Fibroblast of lung (primary cell): ENCODE data around the gene ZNF775. TPM values are rescaled to one million over a fixed set of nuclear protein-coding genes. Genes with fewer than 3 reads are reported as not detected.

Experiments used
- DNase-seq, 2 donors: peaks; one replicate each; pipeline versions ENCODE4 v3.0.0 to v3.0.0-alpha.2; 2010; ENCODE audit warnings: low read depth in 2 of 2
- H2AFZ ChIP-seq: 2 replicates; pipeline ENCODE4 v1.5.1; 2012; ENCODE audit warnings: low read length, control low read depth, inconsistent platforms
- H3K27ac ChIP-seq: 2 replicates; pipeline ENCODE4 v1.5.1; 2011; ENCODE audit warnings: low read length, control low read depth; ENCODE audit not compliant: insufficient read depth
- H3K27me3 ChIP-seq: 2 replicates; pipeline ENCODE4 v1.5.1; 2011; ENCODE audit warnings: mild to moderate bottlenecking, low read length; ENCODE audit not compliant: control insufficient read depth, insufficient read depth
- H3K36me3 ChIP-seq: 2 replicates; pipeline ENCODE4 v1.5.1; 2011; ENCODE audit warnings: low read length; ENCODE audit not compliant: control insufficient read depth, insufficient read depth
- H3K4me1 ChIP-seq: 2 replicates; pipeline ENCODE4 v1.5.1; 2011; ENCODE audit warnings: low read length; ENCODE audit not compliant: control insufficient read depth, insufficient read depth; ENCODE audit errors: extremely low read depth
- H3K4me2 ChIP-seq: 2 replicates; pipeline ENCODE4 v1.5.1; 2011; ENCODE audit warnings: low read length, control low read depth; ENCODE audit not compliant: insufficient read depth; ENCODE audit errors: extremely low read depth
- H3K4me3 ChIP-seq, 4 experiments: fragments of 200-600 bp in 1 of 4; sonication (generic) in 1 of 4; replicated peaks in 1 of 4; 2 replicates each; pipeline ENCODE4 v1.5.1; 2011 to 2016; ENCODE audit warnings: low read length in 4 of 4, low read depth in 3 of 4, mild to moderate bottlenecking in 3 of 4, control low read depth in 2 of 4, inconsistent platforms in 1 of 4, mixed read lengths in 1 of 4; ENCODE audit not compliant: insufficient read depth in 1 of 4; ENCODE audit errors: control extremely low read depth in 1 of 4
- H3K79me2 ChIP-seq: 2 replicates; pipeline ENCODE4 v1.5.1; 2012; ENCODE audit warnings: mild to moderate bottlenecking, low read length, inconsistent platforms; ENCODE audit not compliant: control insufficient read depth, insufficient read depth
- H3K9ac ChIP-seq: 2 replicates; pipeline ENCODE4 v1.5.1; 2011; ENCODE audit warnings: mild to moderate bottlenecking, low read length, control low read depth; ENCODE audit not compliant: insufficient read depth
- H3K9me3 ChIP-seq: 2 replicates; pipeline ENCODE4 v1.5.1; 2012; ENCODE audit warnings: low read depth, low read length; ENCODE audit not compliant: control insufficient read depth, insufficient read depth
- H4K20me1 ChIP-seq: 2 replicates; pipeline ENCODE4 v1.5.1; 2011; ENCODE audit warnings: low read length; ENCODE audit not compliant: control insufficient read depth, insufficient read depth; ENCODE audit errors: extremely low read depth
- EZH2 ChIP-seq: IDR thresholded peaks from 2 replicates; pipeline ENCODE4 v1.5.1; 2012; ENCODE audit warnings: low read length, control low read depth, mild to moderate bottlenecking; ENCODE audit errors: missing control alignments
- polyA plus RNA-seq, 2 donors: library from polyadenylated mRNA; depleted of rRNA in 1 of 2; stranded (reverse) in 1 of 2; unstranded in 1 of 2; fragments of >200 nt; gene quantifications; 2 replicates each; pipeline ENCODE4 v1.2.1, GENCODE V29; 2011 to 2012; ENCODE audit warnings: missing spikeins in 1 of 2
- total RNA-seq: library from RNA; depleted of rRNA; stranded (reverse); fragments of >200 nt; gene quantifications from 2 replicates; pipeline ENCODE4 v1.2.1, GENCODE V29; 2014
- TF ChIP-seq, protein P1 (sequence below), 2 donors: IDR thresholded peaks in 1 of 2; conservative IDR thresholded peaks in 1 of 2; 1 replicate in 1 of 2; 2 replicates in 1 of 2; pipeline ENCODE4 v1.5.1; 2011 to 2012; ENCODE audit warnings: low read length in 2 of 2, control low read depth in 1 of 2, inconsistent platforms in 1 of 2, low read depth in 1 of 2, mild to moderate bottlenecking in 1 of 2

ZNF775 gene
- total and polyA plus RNA-seq, 2 donors (not counting 1 experiment from before 2014, with no cell fraction given): 1.2 to 9.6 TPM

DNA sequence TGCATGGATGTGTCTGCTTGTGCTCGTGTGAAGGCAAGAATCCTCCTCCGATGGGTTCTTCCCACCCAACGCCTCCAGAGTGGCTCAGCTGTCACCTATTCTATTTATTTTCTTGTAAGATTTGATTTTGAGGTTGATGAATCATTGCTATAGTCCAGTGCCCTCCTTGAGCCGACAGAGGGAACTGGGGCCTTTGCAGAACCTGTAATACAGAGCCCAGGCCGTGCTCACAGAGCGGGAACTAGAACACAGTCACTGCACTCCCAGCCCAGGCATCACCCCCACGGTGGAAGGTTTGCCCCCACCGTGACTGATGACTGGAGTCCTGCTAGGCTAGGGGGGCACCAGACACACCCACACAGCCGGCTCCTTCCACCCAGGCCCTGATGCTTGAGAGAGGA lies 39.7 kb upstream of the ZNF775 start:
- peak in 1 of 2 donors; percentile 52 for DNase-seq
- Histone ChIP-seq H3K4me1 (peaks cover 15% of the 10 kb centered on the region), H3K27me3 (peaks cover 31% of the 10 kb centered on the region), H3K79me2 (no peaks in the 10 kb centered on the region), H3K9me3 (no peaks in the 10 kb centered on the region), H3K36me3 (no peaks in the 10 kb centered on the region), H3K4me3 (peak overlapping the region in 1 of 4 experiments; percentile 65), H3K4me2 (no peak overlapping the region), H2AFZ (no peak overlapping the region), H3K27ac (no peak overlapping the region), H4K20me1 (no peaks in the 10 kb centered on the region), H3K9ac (no peak overlapping the region)
- TF ChIP-seq EZH2: no peak
- TF ChIP-seq, protein P1, sequence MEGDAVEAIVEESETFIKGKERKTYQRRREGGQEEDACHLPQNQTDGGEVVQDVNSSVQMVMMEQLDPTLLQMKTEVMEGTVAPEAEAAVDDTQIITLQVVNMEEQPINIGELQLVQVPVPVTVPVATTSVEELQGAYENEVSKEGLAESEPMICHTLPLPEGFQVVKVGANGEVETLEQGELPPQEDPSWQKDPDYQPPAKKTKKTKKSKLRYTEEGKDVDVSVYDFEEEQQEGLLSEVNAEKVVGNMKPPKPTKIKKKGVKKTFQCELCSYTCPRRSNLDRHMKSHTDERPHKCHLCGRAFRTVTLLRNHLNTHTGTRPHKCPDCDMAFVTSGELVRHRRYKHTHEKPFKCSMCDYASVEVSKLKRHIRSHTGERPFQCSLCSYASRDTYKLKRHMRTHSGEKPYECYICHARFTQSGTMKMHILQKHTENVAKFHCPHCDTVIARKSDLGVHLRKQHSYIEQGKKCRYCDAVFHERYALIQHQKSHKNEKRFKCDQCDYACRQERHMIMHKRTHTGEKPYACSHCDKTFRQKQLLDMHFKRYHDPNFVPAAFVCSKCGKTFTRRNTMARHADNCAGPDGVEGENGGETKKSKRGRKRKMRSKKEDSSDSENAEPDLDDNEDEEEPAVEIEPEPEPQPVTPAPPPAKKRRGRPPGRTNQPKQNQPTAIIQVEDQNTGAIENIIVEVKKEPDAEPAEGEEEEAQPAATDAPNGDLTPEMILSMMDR (conservative IDR thresholded peaks at IDR 0.05 in 1 of 2, IDR thresholded peaks at IDR 0.05 in 1 of 2; ENCODE audit: low read depth in 1 of 2, low read length in 2 of 2): no peak

DNA sequence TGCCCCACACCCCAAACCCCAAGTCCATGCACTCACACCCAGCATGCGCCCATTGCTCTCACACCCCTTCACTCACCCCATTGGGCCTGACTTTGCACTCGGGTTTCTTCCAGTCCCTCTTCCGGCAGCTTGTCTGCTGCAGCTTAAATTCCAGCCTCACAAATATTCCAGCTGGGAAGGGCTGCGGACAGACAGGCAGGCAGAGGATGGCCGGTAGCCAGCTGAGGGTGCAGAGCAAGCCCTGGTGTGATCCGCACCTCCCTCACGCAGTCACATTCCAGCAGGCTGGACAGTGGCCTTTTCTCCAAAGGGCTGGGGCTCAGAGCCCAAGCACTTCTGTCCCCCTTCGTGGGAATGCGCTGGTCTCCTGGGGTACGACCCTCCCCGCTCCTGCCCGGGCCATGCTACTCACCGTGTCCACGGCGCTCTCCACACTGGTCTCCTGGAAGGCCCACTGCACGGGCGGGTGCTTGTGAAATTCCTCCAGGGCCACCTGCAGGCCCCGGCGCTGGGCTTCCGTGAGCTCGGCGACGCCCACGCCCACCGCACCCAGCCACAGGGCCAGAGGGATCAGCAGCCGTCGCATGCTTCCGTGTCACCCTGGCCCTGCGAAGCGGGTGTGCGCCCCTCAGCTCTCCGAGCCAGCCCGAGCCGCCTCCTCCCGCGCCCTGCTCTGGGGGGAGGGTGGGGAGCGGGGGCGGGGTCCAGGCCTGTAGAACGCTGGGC lies 38.9 kb upstream of the ZNF775 start:
- H3K79me2 ChIP-seq: no peaks in the 10 kb centered on the region
- peaks cover 15% of the 10 kb centered on the region for H3K4me1 ChIP-seq
- H3K9ac ChIP-seq: no peak overlapping the region
- no peaks in the 10 kb centered on the region for H3K9me3 ChIP-seq
- peak overlapping the region in 3 of 4 experiments; percentile 29 to 65 (median 47) for H3K4me3 ChIP-seq
- H3K4me2 ChIP-seq: peak overlapping the region; percentile 35
- H3K27me3 ChIP-seq: peaks cover 31% of the 10 kb centered on the region
- peak; percentile 71 to 82 for DNase-seq
- no peaks in the 10 kb centered on the region for H3K36me3 ChIP-seq
- H3K27ac ChIP-seq: no peak overlapping the region
- H4K20me1 ChIP-seq: no peaks in the 10 kb centered on the region
- H2AFZ ChIP-seq: no peak overlapping the region
- TF ChIP-seq EZH2: no peak
- TF ChIP-seq, protein P1 (conservative IDR thresholded peaks at IDR 0.05 in 1 of 2, IDR thresholded peaks at IDR 0.05 in 1 of 2; ENCODE audit: low read depth in 1 of 2, low read length in 2 of 2): peak in 1 of 2 donors; percentile 14

DNA sequence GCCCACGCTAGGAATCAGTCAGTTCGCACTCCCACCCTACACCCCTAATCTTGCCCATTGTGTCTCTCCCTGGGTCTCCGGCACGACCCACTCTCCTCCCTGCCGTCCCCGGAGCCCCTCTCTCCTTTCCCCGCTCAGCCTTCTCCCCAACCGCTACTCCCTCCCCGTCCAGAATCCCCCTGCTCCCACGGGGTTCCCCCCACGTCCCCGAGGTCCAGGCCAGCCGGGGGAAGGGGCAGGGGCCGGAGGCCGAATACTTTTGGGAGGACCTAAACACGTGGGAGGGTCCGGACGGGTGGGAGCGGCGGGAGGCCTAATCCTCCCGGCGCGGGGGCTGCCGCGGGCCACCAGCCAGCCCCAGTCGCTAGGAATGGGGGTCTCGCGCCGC lies 38.3 kb upstream of the ZNF775 start:
- Histone ChIP-seq H3K36me3 (no peaks in the 10 kb centered on the region), H3K79me2 (no peaks in the 10 kb centered on the region), H3K4me2 (peak overlapping the region; percentile 25), H2AFZ (no peak overlapping the region), H4K20me1 (no peaks in the 10 kb centered on the region), H3K4me1 (peaks cover 9% of the 10 kb centered on the region), H3K9ac (peak overlapping the region; percentile 30), H3K27me3 (peaks cover 31% of the 10 kb centered on the region), H3K4me3 (peak overlapping the region in 3 of 4 experiments; percentile 14 to 65 (median 46)), H3K27ac (no peak overlapping the region), H3K9me3 (no peaks in the 10 kb centered on the region)
- DNase-seq: no peak
- TF ChIP-seq EZH2: no peak
- TF ChIP-seq, protein P1 (conservative IDR thresholded peaks at IDR 0.05 in 1 of 2, IDR thresholded peaks at IDR 0.05 in 1 of 2; ENCODE audit: low read depth in 1 of 2, low read length in 2 of 2): no peak
